NCI-H446 (cell line): ENCODE data around the gene TAS1R2.

Experiments used
- DNase-seq, 2 experiments: peaks; one replicate each; lab custom pipeline; 2025; lab: John Stamatoyannopoulos, UW

TAS1R2 gene

GRCh38 chr1:18802231-18802630, 57.2 kb downstream of the TAS1R2 start:
- DNase-seq, result no peak

GRCh38 chr1:18800258-18800657, 59.2 kb downstream of the TAS1R2 start:
- DNase-seq, result no peak

GRCh38 chr1:18799454-18799853, 60.0 kb downstream of the TAS1R2 start:
- DNase-seq, result no peak

GRCh38 chr1:18798946-18799345, 60.5 kb downstream of the TAS1R2 start:
- DNase-seq, result no peak

- DNase-seq, result no peak
Observed at GRCh38 chr1:18798533-18798932, 60.9 kb downstream of the TAS1R2 start.

- DNase-seq, result no peak
Observed at GRCh38 chr1:18796950-18797349, 62.5 kb downstream of the TAS1R2 start.

- DNase-seq, result no peak
Observed at GRCh38 chr1:18795002-18795689, 64.3 kb downstream of the TAS1R2 start.

- no peak for DNase-seq
Observed at GRCh38 chr1:18794561-18794960, 64.9 kb downstream of the TAS1R2 start.

DNA sequence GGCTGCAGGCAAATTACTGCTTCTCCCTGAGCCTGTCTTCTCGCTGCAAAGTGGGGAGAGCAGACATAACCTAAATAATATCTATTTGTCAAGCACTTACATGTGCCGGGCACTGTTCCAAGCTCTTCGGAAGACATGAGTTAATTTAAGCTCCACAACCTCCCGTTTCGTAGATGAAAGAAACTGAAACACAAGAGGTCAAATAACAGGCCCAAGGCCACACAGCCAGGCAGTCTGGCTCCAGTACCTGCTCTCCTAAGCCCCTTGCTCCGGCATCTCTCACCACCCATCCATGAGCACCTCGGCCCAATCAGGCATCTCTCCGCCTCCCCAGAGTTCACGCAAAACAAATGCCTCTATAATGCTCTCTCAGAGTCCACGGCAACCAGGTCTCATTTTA, 65.4 kb downstream of the TAS1R2 start:
- DNase-seq, result no peak

GRCh38 chr1:18793164-18793563, 66.3 kb downstream of the TAS1R2 start:
- DNase-seq, result no peak

DNA sequence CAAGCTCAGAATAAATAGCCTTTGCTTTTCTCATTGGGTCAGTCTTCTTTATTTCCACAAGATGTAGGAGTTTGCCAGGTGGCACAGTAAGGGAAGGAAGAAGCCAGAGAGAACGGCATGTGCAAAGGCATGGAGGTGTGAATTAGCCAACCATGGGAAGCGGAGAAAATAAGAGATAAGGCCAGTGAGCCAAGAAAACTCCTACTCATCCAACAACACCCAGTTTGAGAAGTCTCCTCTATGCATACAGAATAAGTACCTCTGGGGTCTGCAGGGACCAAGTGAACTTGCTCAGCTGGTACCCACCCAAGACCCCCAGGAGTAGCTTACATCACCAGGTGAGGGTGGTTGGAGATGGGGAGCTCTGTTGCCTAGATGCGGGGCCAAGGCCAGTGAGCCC, 66.7 kb downstream of the TAS1R2 start:
- no peak for DNase-seq
